MM.1S (cell line): ENCODE results near the gene MLLT1.
A peak's percentile ranks its signal among the peaks of the same experiment; 100 is the strongest.

Source experiments
- DNase-seq: peaks from one replicate; pipeline ENCODE4 v3.0.0-alpha.2; 2015
- H2AFZ ChIP-seq: fragments of 300-600 bp; sonication (generic); 2 replicates; pipeline ENCODE4 v1.6.0; 2016; ENCODE audit warnings: antibody characterized with exemption, low read length
- H3F3A ChIP-seq: fragments of 300-600 bp; sonication (generic); 2 replicates; pipeline ENCODE4 v1.6.1; 2016; ENCODE audit warnings: mild to moderate bottlenecking, antibody characterized with exemption, low read length, moderate library complexity, mixed read lengths; ENCODE audit not compliant: insufficient read depth
- H3K27ac ChIP-seq: fragments of 300-600 bp; sonication (generic); 2 replicates; pipeline ENCODE4 v1.5.1; 2016; ENCODE audit warnings: mild to moderate bottlenecking, low read length
- H3K27me3 ChIP-seq: fragments of 300-600 bp; sonication (generic); replicated peaks from 2 replicates; pipeline ENCODE4 v1.6.0; 2016; ENCODE audit warnings: low read length; ENCODE audit not compliant: insufficient read depth
- H3K36me3 ChIP-seq: fragments of 300-600 bp; sonication (generic); replicated peaks from 2 replicates; pipeline ENCODE4 v1.6.1; 2016; ENCODE audit warnings: mild to moderate bottlenecking, low read length, mixed read lengths; ENCODE audit not compliant: insufficient read depth
- H3K4me1 ChIP-seq: fragments of 300-600 bp; sonication (generic); 2 replicates; pipeline ENCODE4 v1.6.1; 2016; ENCODE audit warnings: low read length, mixed read lengths
- H3K4me2 ChIP-seq: fragments of 300-600 bp; sonication (generic); 2 replicates; pipeline ENCODE4 v1.6.0; 2016; ENCODE audit warnings: low read depth, low read length
- H3K4me3 ChIP-seq: fragments of 300-600 bp; sonication (generic); 2 replicates; pipeline ENCODE4 v1.5.1; 2016; ENCODE audit warnings: low read length, mixed read lengths
- H3K79me2 ChIP-seq: fragments of 300-600 bp; sonication (generic); 2 replicates; pipeline ENCODE4 v1.6.1; 2016; ENCODE audit warnings: mixed run types, low read length, mixed read lengths
- H3K9ac ChIP-seq: fragments of 300-600 bp; sonication (generic); 2 replicates; pipeline ENCODE4 v1.6.1; 2016; ENCODE audit warnings: low read length, mixed read lengths
- H3K9me2 ChIP-seq: fragments of 300-600 bp; sonication (generic); replicated peaks from 2 replicates; pipeline ENCODE4 v1.6.1; 2016; ENCODE audit warnings: mild to moderate bottlenecking, low read length, mixed read lengths; ENCODE audit not compliant: insufficient read depth
- H3K9me3 ChIP-seq: fragments of 300-600 bp; sonication (generic); replicated peaks from 2 replicates; pipeline ENCODE4 v1.6.1; 2016; ENCODE audit warnings: mild to moderate bottlenecking, low read length, mixed read lengths; ENCODE audit not compliant: insufficient read depth
- H4K20me1 ChIP-seq: fragments of 300-600 bp; sonication (generic); 2 replicates; pipeline ENCODE4 v1.6.1; 2016; ENCODE audit warnings: mild to moderate bottlenecking, low read length, moderate library complexity, mixed read lengths; ENCODE audit not compliant: insufficient read depth
- EZH2 ChIP-seq: fragments of 300-600 bp; sonication (generic); optimal IDR thresholded peaks from 2 replicates; pipeline ENCODE3; 2017; ENCODE audit warnings: low read depth, mild to moderate bottlenecking, antibody characterized with exemption, low read length, mixed read lengths
- EZH2phosphoT487 ChIP-seq: fragments of 300-600 bp; sonication (generic); IDR thresholded peaks from 2 replicates; pipeline ENCODE4 v1.6.1; 2018; ENCODE audit warnings: antibody characterized with exemption, low read length
- TF ChIP-seq, protein P1 (sequence below): fragments of 300-600 bp; sonication (generic); IDR thresholded peaks from 2 replicates; pipeline ENCODE4 v1.5.1; 2016; ENCODE audit warnings: antibody characterized with exemption, low read length, mixed read lengths

MLLT1 gene

GRCh38 chr19:6262519-6262918, 17.3 kb downstream of the MLLT1 start:
- H3K9me3 ChIP-seq = no peaks in the 10 kb centered on the region
- peaks cover 13% of the 10 kb centered on the region; the same call in 1 of the 2 replicates for H3K36me3 ChIP-seq
- H3K9me2 ChIP-seq = no peaks in the 10 kb centered on the region
- no peak overlapping the region for H3K27ac ChIP-seq
- H3K79me2 ChIP-seq = peaks cover 93% of the 10 kb centered on the region
- H4K20me1 ChIP-seq = peaks cover 5% of the 10 kb centered on the region; the same call in 1 of the 2 replicates
- TF ChIP-seq, protein P1, sequence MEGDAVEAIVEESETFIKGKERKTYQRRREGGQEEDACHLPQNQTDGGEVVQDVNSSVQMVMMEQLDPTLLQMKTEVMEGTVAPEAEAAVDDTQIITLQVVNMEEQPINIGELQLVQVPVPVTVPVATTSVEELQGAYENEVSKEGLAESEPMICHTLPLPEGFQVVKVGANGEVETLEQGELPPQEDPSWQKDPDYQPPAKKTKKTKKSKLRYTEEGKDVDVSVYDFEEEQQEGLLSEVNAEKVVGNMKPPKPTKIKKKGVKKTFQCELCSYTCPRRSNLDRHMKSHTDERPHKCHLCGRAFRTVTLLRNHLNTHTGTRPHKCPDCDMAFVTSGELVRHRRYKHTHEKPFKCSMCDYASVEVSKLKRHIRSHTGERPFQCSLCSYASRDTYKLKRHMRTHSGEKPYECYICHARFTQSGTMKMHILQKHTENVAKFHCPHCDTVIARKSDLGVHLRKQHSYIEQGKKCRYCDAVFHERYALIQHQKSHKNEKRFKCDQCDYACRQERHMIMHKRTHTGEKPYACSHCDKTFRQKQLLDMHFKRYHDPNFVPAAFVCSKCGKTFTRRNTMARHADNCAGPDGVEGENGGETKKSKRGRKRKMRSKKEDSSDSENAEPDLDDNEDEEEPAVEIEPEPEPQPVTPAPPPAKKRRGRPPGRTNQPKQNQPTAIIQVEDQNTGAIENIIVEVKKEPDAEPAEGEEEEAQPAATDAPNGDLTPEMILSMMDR = no peak
- TF ChIP-seq EZH2phosphoT487 (no peak), EZH2 (no peak)
- no peak overlapping the region for H3K9ac ChIP-seq
- no peaks in the 10 kb centered on the region for H3K4me1 ChIP-seq
- H3K27me3 ChIP-seq = no peaks in the 10 kb centered on the region
- no peak overlapping the region for H2AFZ ChIP-seq
- DNase-seq = no peak
- no peaks in the 10 kb centered on the region for H3F3A ChIP-seq
- no peak overlapping the region for H3K4me3 ChIP-seq
- H3K4me2 ChIP-seq = no peak overlapping the region

- Histone ChIP-seq H3K9me3 (no peaks in the 10 kb centered on the region), H3K4me3 (no peak overlapping the region), H3K4me1 (no peaks in the 10 kb centered on the region), H3K4me2 (no peak overlapping the region), H3K9me2 (no peaks in the 10 kb centered on the region), H2AFZ (no peak overlapping the region), H3K9ac (no peak overlapping the region), H3K27me3 (no peaks in the 10 kb centered on the region), H3K79me2 (peaks cover 93% of the 10 kb centered on the region), H3F3A (no peaks in the 10 kb centered on the region), H3K36me3 (peaks cover 13% of the 10 kb centered on the region; the same call in 1 of the 2 replicates), H4K20me1 (peaks cover 5% of the 10 kb centered on the region; the same call in 1 of the 2 replicates), H3K27ac (no peak overlapping the region)
- no peak for TF ChIP-seq EZH2phosphoT487
- TF ChIP-seq, protein P1 = no peak
- TF ChIP-seq EZH2 = no peak
- DNase-seq = no peak
These were observed 17.9 kb downstream of the MLLT1 start for GRCh38 chr19:6261883-6262282.

DNA sequence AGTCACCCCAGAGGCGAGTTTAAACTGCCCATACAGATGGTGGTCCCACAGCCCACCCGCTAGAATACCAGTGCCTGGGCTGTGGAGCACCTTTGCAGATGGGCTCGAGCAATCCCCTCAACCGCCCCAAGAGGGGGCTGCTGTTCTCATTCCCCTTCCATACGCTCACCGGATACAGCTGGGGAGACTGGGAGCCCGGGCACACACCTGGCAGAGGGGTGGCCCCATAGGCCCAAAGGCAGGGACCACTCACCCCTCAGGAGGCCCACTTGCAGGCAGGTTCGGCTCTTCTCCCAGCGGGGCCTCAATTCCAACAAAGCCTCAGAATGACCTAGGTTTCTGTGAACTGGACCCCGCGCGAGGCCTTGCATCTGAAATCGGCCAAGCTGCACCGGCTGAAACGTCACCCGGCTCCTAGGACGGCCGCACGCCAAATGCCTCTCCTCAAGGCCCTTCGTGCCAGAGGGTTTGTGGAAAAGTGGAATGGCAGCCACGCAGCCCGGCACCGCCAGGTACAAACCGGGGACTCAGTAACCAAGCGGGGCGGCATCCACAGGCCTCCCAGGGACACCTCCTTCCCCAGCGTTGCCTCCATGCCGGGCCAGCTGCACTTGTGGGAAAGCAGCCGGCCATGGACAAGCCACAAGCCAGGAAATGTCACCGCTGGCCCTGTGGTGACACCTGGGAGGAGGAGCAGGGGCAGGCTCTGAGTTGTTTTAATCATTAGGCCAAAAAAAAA, 18.7 kb downstream of the MLLT1 start:
- no peak overlapping the region for H3K4me3 ChIP-seq
- no peaks in the 10 kb centered on the region for H3K4me1 ChIP-seq
- no peaks in the 10 kb centered on the region for H3K9me2 ChIP-seq
- peaks cover 89% of the 10 kb centered on the region for H3K79me2 ChIP-seq
- H3K9me3 ChIP-seq = no peaks in the 10 kb centered on the region
- H3K27ac ChIP-seq = no peak overlapping the region
- H3K27me3 ChIP-seq = no peaks in the 10 kb centered on the region
- peaks cover 13% of the 10 kb centered on the region; the same call in 1 of the 2 replicates for H3K36me3 ChIP-seq
- H3K4me2 ChIP-seq = no peak overlapping the region
- H4K20me1 ChIP-seq = peaks cover 5% of the 10 kb centered on the region; the same call in 1 of the 2 replicates
- no peak overlapping the region for H3K9ac ChIP-seq
- no peaks in the 10 kb centered on the region for H3F3A ChIP-seq
- DNase-seq = no peak
- TF ChIP-seq, protein P1 = peak; percentile 49; the same call in 1 of the 2 replicates
- no peak for TF ChIP-seq EZH2phosphoT487
- no peak for TF ChIP-seq EZH2
- no peak overlapping the region for H2AFZ ChIP-seq
